Measurements from ENCODE around the gene KDM6A. TPM values are rescaled to one million over a fixed set of nuclear protein-coding genes. Genes with fewer than 3 reads are reported as not detected.
"Not testable (repeated sequence)": the region's sequence is repeated elsewhere in the genome, so short reads cannot be mapped to it uniquely, and the experiment has no call there.

KDM6A gene
- polyA plus RNA-seq, 1 experiment = 9.9 TPM

DNA sequence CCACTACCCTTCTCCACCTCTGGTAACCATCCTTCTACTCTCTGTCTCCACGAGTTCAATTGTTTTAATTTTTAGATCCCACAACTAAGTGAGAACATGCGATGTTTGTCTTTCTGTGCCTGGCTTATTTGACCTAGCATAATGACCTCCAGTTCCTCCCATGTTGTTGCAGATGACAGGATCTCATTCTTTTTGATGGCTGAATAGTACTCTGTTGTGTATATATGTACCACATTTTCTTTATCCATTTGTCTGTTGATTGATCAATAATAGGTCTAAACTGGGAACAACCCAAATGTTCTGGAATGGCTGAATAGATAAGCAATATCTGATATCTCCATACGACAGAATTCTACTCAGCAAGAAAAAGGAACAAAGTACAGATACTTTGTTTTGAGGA lies 260.5 kb downstream of the KDM6A start:
- Histone ChIP-seq H3K9me3 (ENCODE audit: control insufficient read depth, insufficient read depth, low read length) (no peaks in the 10 kb centered on the region), H3K4me3 (ENCODE audit: low read depth, low read length) (no peak overlapping the region), H3K27ac (ENCODE audit: low read depth, low read length) (no peak overlapping the region), H3K27me3 (ENCODE audit: control insufficient read depth, insufficient read depth, low read length) (no peaks in the 10 kb centered on the region)
- DNase-seq (ENCODE audit: low read depth, low spot score) = no peak
- TF ChIP-seq, protein P1, sequence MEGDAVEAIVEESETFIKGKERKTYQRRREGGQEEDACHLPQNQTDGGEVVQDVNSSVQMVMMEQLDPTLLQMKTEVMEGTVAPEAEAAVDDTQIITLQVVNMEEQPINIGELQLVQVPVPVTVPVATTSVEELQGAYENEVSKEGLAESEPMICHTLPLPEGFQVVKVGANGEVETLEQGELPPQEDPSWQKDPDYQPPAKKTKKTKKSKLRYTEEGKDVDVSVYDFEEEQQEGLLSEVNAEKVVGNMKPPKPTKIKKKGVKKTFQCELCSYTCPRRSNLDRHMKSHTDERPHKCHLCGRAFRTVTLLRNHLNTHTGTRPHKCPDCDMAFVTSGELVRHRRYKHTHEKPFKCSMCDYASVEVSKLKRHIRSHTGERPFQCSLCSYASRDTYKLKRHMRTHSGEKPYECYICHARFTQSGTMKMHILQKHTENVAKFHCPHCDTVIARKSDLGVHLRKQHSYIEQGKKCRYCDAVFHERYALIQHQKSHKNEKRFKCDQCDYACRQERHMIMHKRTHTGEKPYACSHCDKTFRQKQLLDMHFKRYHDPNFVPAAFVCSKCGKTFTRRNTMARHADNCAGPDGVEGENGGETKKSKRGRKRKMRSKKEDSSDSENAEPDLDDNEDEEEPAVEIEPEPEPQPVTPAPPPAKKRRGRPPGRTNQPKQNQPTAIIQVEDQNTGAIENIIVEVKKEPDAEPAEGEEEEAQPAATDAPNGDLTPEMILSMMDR (IDR thresholded peaks at IDR 0.05; ENCODE audit: low read depth, low read length) = no peak
- CTCF ChIA-PET = no interaction called here
- POLR2A ChIA-PET = no interaction called here

DNA sequence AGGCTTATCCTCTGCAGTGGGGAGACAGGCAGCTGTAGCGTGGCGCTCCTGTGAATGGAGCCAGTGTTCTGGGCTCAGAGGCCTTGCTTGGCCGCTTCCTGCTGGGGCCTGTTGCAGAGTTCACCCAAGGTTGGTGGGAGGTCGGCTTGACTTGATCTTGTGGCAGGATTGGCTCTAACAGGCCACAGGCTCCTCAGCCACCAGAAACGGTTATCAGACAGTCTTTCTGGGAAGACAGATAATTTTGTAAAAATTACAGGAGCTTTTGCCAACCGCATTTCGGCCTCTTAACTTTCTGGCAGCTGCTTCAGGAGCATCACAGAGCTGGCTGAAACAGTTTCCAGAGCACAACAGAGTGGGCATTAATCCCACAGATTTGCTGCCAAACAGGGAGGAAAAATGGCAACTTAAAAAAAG lies 261.3 kb downstream of the KDM6A start:
- Histone ChIP-seq H3K27ac (ENCODE audit: low read depth, low read length) (no peak overlapping the region), H3K9me3 (ENCODE audit: control insufficient read depth, insufficient read depth, low read length) (no peaks in the 10 kb centered on the region), H3K4me3 (ENCODE audit: low read depth, low read length) (no peak overlapping the region), H3K27me3 (ENCODE audit: control insufficient read depth, insufficient read depth, low read length) (no peaks in the 10 kb centered on the region)
- POLR2A ChIA-PET = no interaction called here
- CTCF ChIA-PET = no interaction called here
- DNase-seq (ENCODE audit: low read depth, low spot score) = no peak
- TF ChIP-seq, protein P1 (IDR thresholded peaks at IDR 0.05; ENCODE audit: low read depth, low read length) = no peak

DNA sequence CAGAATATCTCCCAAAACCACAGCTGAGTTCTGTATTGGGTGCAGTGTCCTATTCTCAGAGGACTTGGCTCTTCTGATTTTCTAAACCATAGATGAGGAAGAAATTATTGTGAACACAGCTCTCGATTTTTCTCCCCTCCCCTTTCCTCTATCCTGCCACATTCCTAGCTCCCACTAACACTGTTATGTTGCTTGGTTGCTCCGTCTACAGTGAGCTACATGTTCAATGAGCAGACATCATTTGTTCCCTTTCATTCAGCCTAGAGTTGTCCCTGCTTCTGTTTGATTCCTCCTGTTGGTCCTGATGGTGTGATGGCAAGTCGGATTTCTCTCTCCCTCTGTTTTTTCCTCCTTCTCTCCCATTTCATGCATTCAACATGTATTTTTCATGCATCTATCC lies 261.8 kb downstream of the KDM6A start:
- ChIA-PET CTCF (no interaction called here), POLR2A (no interaction called here)
- Histone ChIP-seq H3K4me3 (ENCODE audit: low read depth, low read length) (no peak overlapping the region), H3K27me3 (ENCODE audit: control insufficient read depth, insufficient read depth, low read length) (no peaks in the 10 kb centered on the region), H3K9me3 (ENCODE audit: control insufficient read depth, insufficient read depth, low read length) (no peaks in the 10 kb centered on the region), H3K27ac (ENCODE audit: low read depth, low read length) (no peak overlapping the region)
- TF ChIP-seq, protein P1 (IDR thresholded peaks at IDR 0.05; ENCODE audit: low read depth, low read length) = no peak
- DNase-seq (ENCODE audit: low read depth, low spot score) = no peak

DNA sequence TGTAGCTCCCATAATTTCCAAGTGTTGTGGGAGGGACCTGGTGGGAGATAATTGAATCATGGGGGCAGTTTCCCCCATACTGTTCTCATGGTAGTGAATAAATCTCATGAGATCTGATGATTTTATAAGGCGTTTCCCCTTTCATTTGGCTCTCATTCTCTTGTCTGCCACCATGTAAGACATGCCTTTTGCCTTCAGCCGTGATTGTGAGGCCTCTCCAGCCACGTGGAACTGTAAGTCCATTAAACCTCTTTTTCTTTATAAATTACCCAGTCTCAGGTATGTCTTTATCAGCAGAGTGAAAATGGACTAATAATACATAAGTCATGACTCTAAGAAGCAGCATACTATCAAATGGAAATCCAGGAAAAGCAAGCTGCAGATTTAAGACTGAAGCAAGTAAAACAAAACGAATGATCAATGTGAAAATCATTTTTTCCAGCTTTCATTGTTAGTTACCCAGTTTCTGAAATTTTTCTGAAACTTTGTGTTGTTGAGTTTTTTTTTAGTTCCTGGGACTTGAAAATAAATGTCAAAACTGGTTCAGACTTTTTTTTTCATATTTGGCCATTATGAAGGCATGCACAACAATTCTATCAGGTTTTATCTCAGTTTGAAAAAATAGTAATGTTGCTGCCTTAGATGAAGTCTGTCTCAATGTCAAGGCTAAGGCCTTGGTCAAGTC lies 262.5 kb downstream of the KDM6A start:
- H3K27me3 ChIP-seq (ENCODE audit: control insufficient read depth, insufficient read depth, low read length); CTCF ChIA-PET; H3K4me3 ChIP-seq (ENCODE audit: low read depth, low read length); POLR2A ChIA-PET; H3K9me3 ChIP-seq (ENCODE audit: control insufficient read depth, insufficient read depth, low read length); H3K27ac ChIP-seq (ENCODE audit: low read depth, low read length); DNase-seq (ENCODE audit: low read depth, low spot score): not testable (repeated sequence)

DNA sequence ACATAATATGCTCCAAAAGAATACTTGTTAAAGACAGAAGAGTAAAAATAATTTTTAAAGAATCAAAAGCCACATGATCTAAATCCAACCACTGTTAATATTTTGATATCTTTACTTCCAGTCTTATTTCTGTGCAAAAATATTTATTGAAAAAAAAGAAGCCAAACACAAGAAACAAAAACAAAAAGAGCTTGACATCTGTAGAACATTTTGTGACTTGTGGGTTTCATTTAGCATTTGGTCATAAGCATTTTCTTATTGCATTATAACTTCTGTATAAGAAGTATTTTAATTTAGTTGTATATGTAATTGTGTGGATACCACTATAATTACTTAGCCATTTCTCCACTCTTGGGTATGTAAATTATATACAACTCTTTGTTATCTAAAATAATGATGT lies 264.5 kb downstream of the KDM6A start:
- Histone ChIP-seq H3K9me3 (ENCODE audit: control insufficient read depth, insufficient read depth, low read length) (no peaks in the 10 kb centered on the region), H3K27me3 (ENCODE audit: control insufficient read depth, insufficient read depth, low read length) (no peaks in the 10 kb centered on the region), H3K4me3 (ENCODE audit: low read depth, low read length) (no peak overlapping the region), H3K27ac (ENCODE audit: low read depth, low read length) (no peak overlapping the region)
- no peak for DNase-seq (ENCODE audit: low read depth, low spot score)
- ChIA-PET POLR2A (no interaction called here), CTCF (no interaction called here)
- TF ChIP-seq, protein P1 (IDR thresholded peaks at IDR 0.05; ENCODE audit: low read depth, low read length) = no peak
